NOMO-1 treated with dmso at 0.1 percent for 144 hours (cell line): ENCODE measurements around the gene MAGI2.

Experiments
- DNase-seq: peaks from one replicate; lab custom pipeline; 2025; ENCODE audit not compliant: unreplicated experiment; lab: John Stamatoyannopoulos, UW

The MAGI2 gene

DNA sequence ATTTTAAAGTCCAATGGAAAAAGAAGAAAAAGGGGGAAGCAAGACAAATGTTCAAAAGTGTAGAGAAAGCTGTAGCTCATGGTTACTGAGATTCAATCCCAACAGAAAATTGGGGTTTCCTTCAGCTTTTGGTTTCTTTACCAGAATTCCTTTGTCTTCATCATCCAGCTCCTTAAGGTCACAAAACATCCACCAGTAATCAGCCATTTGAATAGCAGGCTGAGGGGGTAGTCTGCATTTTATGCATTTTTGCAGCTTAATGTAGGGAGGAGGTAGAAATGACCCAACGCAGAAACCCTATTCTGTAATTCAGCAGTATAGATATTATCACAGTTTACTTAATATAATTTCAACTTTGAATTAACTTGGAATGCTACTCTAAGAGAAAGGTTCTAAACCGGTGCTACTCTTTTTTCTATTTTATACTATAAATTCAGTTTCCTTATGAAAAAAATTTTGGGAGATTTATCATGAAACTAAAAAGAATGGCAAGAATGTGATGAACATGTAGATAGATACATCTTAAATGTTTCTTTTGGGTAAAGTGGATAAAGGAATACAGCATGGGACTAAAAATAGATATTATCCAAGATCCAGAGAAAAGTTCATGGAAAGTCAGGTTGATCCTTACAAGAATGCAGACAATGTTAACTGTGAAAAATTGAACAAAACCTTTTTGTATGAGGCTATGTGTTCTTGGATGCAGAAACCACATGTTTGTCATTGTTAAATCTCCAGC, 1058.0 kb downstream of the MAGI2 start:
- DNase-seq: no peak

DNA sequence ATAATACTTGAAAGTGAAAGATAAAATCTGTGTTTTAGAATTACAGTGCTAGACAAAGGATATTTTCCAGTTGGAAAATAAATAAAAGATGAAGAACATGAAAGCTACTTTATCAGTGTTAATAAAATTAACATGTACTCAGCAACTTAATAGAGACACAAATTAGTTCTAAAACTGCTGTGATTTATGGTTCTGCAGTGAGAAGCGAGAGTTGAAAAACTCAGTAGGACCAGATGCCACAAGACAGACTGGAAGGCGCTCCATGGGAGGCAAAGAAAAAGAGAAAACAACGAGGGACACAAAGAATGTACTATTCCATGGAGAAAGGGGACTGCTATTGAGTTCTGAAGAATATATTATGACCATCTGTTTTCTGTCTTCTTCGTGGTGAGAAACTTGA, 1064.4 kb downstream of the MAGI2 start:
- DNase-seq: no peak

DNA sequence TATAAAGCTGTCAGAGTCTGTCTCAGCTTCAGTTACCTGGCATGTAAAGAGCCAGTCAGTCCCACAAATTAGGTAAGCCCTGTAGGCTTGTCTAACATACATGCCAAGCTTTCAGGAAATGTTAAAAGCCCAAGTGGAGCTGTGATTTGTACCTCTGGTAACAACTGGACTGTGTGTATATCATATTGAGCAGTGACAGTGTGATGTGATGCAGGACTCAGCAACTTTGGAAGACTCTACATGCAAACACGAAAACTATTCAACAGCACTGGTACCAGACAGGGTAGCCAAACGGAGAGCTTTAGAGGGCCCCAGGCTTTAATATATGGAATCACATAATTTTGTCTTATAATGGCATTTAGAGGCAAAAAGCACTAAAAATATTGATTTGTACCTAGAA, 1066.9 kb downstream of the MAGI2 start:
- no peak for DNase-seq

DNA sequence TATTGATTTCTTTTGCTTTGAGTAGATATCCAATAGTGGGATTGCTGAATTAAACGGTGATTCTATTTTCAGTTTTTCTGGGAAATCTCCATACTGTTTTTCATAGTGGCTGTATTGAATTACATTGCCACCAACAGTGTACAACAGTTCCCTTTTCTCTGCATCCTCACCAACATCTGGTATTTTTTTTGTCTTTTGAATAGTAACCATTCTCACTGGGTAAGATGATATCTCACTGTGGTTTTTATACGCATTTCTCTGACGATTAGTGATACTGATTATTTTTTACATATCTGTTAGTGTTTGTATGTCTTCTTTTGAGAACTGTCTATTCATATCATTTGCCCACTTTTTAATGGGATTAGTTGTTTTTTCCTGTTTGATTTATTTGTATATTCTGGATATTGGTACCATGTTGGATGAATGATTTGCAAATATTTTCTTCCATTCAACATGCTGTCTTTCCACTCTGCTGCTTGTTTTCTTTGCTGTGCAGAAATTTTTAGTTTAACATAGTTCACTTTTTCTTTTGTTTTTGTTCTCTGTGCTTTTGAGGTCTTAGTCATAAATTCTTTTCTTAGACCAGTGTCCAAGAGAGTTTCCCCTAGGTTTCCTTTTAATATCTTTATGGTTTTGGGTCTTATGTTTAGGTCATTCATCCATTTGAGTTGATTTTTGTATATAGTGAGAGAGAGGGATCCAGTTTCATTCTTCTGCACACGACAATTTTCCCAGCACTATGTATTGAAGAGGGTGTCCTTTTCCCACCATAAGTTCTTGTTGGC, 1070.2 kb downstream of the MAGI2 start:
- DNase-seq: no peak

DNA sequence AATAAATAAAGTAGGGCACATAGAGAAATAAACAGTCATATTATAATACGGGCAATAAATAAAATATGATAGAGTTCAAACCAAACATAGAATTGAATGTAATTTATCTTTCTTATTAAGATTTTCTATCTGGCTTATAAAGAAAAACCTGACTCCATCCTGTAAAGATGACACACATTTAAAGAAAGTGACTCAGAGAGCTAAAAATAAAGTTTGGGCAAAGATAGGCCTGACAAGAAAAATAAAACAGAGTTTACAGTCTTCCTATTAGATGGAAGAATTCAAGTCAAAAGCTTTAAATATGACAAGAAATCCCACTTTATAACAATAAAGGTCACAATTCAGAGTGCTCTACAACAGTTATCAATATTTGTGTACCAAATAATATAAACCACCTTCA, 1074.3 kb downstream of the MAGI2 start:
- no peak for DNase-seq

DNA sequence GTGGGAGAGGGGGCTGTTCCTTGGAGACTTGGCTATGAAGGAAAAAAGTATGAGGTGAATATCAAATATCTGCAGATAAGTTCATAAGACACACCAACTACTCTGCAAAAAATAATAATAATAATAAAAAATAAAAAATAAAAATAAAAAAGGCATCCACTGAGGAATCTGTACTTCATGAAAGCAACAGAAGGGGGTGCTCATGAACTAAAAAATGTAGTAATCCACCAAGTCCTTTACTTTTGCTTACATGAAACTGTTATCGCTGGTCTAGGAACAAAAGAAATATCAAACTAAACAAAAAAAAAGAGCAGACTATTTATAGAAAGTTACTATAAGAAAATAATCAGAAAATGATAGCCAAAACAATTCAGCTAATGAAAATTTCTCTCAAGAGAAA, 1075.9 kb downstream of the MAGI2 start:
- DNase-seq: no peak

DNA sequence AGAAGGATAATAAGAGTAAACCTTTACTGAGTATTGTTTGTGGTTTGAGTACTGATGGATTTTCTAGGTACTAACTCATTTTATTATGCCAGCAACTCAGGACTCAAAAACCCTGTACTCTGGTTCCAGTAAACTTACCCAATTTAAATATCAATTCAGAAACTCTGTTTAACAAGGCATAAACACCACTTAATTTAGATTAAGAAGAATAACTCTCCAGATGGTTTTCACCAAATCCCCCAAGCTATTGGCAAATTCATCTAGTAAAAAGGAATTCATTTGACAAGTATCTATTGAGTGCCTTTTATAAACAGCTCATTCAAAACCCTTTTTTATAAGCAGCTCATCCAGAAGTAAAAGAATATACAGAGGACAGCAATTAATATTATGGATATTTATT, 1082.5 kb downstream of the MAGI2 start:
- DNase-seq: no peak

DNA sequence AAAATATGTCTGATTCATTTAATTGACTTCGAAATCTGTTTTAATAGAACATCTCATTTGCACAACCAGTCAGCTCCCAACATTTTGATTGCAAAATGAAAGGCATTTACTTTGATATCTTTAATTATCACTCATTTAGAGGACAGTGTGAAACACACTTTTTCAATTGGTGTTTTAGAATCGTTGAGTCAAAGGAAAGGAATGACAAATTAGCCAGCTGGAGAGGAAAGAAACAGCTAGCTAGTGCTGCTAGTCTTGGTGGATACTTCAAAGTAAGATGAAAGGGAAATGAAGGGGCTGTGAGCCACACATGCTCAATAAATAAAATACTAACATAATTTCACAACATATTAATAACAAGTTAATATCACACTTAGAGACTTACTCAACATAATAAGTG, 1084.7 kb downstream of the MAGI2 start:
- DNase-seq: no peak

DNA sequence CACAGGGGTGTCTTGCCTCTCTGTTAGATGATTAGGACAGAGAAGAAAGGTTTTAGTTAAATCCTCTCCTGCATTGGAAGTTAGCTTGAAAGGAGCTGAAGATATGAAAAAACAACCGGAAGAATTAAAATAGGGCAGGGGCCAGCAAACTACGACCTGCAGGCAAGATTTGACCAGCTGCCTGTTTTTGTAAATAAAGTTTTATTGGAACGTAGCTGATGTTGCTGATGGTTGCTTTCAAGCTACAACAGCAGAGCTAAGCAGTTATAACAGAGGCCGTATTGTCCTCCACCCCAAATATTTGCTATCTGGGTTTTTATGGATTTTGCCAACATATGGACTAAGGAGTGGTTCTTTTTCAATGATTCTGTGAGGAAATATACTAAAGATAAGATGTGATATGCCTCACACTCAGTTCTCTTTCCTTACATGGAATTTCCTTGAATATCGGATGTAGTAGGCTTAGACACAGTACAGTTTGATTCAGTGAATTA, 1086.1 kb downstream of the MAGI2 start:
- DNase-seq: no peak

DNA sequence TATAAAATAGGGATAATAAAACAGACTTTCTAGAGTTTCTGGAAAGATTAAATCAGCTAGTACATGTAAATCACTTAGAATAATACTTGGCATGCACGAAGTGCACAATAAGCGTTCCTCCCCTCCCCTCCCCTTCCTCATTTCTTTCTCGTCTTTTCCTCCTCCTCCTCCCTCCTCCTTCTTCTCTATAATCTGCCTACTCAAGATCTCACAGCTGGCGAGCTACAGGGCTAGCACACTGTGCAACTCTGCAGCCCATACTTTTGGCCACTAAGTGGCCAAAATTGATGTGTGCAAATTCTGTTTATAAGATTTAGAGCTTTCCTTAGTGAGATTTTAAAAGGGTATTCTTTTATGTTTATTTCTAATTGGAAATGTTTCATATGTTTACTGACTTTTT, 1089.6 kb downstream of the MAGI2 start:
- no peak for DNase-seq

DNA sequence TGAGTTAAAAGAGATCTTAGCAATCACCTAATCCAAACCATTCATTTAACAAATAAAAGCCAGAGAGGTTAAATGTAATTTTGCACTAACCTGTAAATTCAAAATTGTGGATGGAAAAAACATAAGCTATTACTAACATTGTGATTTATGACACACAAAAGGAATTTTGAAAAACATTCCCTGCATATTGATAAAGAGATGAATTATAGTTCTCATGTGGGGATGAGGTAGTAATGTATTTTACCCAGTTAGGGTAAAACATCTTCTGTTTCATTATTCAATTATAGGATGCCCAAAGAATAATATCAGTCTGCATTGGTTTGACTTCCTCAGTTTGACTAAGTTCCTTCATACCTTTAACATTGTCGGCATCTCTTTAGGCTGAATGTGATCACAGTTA, 1093.6 kb downstream of the MAGI2 start:
- DNase-seq: no peak

DNA sequence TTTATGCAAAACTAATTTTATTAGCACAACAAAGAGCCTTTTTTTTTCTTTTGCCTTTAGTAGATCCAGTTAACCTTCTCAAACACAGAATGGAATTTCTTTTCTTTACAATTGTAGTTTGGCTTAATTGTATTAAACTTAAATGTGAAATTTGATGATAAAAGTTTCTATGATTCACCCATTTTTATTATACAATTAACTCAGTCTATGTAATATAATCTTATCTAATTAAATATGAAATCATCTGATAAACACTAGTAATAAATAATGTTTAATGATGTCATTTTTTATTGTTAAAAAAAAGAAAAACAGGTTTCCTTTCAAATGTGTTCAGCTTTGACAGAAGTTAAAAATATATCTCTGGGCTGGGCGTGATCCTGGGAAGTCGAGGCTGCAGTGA, 1095.8 kb downstream of the MAGI2 start:
- DNase-seq: no peak

DNA sequence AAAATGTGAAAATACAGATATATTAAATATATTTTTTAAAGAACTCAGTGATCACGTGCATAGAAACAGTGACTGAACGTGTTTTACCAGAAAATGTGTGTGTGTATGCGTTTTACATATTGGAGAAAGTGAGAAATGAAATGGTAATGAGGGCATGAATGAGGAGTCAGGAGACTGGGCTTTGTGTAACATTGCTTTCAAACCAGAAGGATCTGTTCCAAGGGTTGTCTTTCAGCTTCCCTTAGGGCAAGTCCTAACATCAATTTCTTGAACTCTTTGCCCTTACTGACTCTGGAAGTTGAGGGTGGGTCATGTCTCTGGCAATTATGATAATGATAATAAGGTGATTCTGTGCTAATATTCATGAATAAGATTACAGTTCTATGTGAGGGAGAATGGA, 1097.6 kb downstream of the MAGI2 start:
- DNase-seq: no peak

DNA sequence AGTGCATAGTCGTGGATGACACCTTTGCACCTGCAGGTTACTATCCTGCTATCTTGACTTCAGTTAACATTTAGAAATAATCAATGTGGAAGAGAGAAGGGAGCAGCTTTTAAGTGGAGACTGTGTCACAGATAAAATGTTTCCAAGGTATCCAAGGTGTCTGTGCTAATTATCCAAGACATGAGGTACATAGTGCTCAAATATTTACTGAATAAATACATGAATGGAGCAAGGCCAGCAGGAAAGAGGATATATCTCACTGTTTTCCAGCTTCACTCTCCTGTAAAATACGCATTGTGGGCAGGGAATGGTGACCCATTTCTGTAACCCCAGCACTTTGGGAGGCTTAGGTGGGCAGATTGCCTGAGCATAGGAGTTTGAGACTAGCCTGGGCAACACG, 1102.5 kb downstream of the MAGI2 start:
- no peak for DNase-seq

DNA sequence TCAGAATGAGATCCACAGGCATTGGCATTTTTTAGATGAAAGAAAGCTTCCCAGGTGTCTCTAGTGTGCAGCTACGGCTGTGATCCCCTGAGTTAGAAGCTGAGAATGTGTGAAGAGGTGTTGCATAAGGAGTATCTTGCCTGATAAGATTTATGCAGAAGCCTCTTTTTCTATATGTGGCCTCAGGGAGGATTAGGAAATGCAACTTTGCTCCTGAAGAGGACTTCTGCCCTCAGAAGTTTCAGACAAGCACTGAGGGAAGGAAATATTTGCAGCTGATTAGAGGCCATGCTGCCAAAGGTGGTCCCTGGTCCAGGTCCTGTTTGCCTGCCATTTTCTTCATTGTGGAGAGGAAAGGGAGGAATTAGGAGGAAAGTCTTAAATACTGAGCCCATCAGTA, 1103.1 kb downstream of the MAGI2 start:
- DNase-seq: no peak

DNA sequence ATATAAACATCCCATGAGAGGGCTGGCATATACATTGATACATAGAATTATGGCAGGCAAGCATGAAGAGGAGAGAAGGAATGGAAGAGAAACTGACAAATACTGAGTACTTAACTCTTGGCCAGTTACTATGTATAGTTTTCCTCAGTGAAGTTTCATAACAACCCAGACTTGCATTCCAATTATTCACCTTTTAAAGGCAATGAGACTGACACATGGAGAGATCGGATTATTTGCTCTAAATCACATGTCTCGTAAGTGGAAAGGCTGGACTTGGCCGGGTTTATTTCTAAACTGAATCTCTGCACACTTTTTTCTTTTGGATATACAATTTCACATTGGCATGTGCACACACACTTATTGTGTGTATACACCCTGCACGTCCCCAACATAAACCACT, 1106.6 kb downstream of the MAGI2 start:
- DNase-seq: no peak

DNA sequence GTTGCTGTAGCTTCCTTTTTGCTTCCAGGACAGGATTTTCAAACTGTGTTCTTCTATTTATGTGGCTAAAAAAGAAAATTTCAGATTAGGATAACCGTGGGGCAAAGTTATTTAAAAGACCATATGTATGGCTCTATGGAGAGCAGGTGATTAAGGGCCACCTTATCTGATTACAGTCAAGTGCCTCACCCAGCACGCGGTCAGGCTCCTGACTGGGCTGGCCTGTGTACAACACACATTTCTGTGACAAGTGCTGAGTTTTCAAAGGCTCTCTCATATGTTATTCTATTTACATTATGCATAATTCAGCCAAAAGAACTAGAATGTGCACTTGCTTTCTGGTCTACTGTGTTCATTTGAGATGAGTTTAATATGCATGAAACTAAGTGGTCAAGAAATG, 1107.5 kb downstream of the MAGI2 start:
- no peak for DNase-seq

DNA sequence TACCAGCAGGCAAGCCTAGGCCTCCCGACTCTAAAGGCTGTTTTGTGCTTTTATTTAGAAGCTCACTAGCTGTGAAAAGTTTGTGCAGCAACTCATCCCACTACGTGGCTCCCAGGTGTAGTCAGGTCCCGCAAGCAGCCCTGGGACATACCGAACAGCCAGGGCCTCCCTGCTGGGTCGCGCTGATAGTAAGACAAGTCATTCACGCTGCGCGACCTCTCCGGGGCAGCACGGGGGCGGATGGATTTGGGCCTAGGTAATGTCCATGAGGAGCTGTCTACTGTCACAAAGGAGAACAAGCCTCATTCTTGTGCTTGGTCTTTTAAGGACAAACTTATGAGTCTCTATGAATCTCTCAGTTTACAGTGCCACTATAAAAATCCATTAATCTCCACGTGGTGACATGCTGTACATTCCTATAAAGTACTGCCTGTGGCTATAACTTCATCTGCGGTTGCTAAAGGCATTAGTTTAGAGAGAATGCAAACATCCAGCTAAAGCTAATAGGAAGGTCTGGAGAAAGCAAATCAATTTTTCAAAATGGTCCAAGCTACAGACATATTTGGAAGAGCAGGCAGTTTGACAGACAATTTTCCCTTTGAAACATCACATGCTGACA, 1108.1 kb downstream of the MAGI2 start:
- DNase-seq: no peak

DNA sequence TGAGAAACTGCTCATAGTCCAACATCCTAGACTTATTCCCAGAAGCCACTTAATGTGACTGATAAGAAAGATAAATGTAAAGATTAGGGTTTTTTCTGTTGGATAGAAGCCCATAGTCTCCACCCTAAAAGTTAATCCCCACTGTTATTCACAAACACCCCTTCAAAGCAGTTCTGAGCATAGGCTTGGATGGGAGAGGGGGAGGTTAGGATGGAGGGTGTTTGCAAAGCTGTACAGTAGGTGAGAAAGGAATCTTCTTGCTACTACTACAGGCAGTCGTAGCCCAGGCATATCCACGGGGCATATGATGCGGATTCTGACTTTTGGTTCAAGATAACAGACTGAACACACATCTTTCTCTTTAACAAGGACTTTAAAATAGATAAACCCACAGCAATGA, 1119.0 kb downstream of the MAGI2 start:
- DNase-seq: no peak

DNA sequence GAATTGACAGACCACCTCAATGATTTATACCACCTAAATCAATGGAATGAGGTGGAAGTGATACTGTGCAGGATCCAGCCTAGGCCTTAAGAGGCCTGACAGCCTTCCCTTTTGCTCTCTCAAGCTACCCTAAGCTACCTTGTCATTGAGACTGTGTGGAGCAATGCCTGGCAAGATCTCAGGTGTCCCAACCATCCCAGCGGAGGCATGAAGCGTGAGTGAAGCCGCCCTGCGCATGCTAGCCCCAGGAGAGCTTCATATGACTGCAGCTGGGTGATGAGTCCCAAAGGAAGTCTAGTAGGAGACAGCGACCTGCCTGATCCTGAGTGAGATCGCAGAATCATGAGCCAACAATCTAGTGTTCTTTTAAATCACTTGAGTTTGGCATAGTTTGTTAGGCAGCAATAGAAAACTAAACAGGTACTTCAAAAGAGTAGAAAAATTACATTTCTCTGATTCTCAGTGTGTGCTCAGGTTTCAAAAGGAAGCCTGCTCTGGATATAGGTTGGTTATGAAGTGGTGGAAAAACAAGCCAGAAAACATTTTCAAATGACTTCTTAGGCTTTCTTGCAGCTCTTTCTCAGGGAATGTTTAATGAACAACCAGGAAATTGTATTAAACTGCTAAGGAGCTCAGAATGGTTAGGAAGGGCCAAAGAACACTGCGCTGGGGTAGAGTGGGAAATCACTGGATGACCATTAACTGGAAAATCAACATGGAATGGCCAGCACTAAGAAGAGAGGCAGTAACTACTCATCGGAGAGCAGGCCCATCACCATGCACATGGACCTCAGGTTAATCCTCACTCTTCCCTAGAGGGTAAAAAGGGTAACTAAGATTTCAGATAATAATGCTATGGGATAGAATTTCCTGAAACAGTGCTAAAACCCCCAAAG, 1119.7 kb downstream of the MAGI2 start:
- DNase-seq: no peak

DNA sequence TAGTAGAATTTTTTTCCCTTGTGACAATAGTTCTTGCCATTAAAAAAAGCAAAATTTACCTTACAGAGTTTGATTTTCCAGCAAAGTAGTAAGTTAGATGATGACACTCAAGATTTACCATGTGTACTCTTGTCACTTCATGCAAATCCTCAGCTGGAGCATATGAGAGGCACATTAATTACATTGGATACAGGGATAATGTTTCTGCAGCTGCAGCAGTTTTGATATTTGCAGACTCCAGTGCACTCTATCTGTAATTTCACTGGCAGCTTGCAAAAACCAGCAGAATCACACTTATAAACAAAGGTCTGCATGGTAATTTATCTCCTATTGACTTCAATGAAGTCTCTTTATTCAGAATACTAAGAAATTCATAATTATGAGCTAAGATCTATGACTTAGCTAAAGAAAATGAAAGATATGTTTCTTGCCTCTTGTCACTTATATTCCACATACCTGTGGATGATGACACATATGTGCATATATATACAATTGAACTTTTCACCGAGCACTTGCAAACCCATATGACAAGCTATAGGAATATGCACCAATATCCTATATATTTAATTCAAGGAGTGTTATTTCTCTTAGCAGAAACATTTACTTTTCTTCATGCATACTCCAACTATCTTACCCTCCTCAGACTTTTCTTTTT, 1124.3 kb downstream of the MAGI2 start:
- DNase-seq: no peak
